KMS-11 (cell line): ENCODE data around the gene STARD9.

Source experiments
- H2AFZ ChIP-seq: fragments of 200-600 bp; sonication (generic); 2 replicates; pipeline ENCODE4 v1.6.1; 2016; ENCODE audit warnings: antibody characterized with exemption, mixed run types, low read depth
- H3K27ac ChIP-seq: fragments of 200-600 bp; sonication (generic); 2 replicates; pipeline ENCODE4 v1.6.1; 2016; ENCODE audit warnings: mild to moderate bottlenecking, mixed run types
- H3K27me3 ChIP-seq: fragments of 200-600 bp; sonication (generic); 2 replicates; pipeline ENCODE4 v1.6.1; 2017; ENCODE audit warnings: mild to moderate bottlenecking, low read depth, mixed run types, moderate library complexity; ENCODE audit not compliant: insufficient read depth
- H3K36me3 ChIP-seq: fragments of 200-600 bp; sonication (generic); 2 replicates; pipeline ENCODE4 v1.6.1; 2017; ENCODE audit warnings: mild to moderate bottlenecking, mixed run types; ENCODE audit not compliant: insufficient read depth
- H3K4me1 ChIP-seq: fragments of 200-600 bp; sonication (generic); 2 replicates; pipeline ENCODE4 v1.6.1; 2016; ENCODE audit warnings: mild to moderate bottlenecking, low read depth, mixed run types; ENCODE audit not compliant: poor library complexity, severe bottlenecking
- H3K4me2 ChIP-seq: fragments of 200-600 bp; sonication (generic); 2 replicates; pipeline ENCODE4 v1.7.0; 2016; ENCODE audit warnings: mild to moderate bottlenecking, mixed run types
- H3K4me3 ChIP-seq: fragments of 200-600 bp; sonication (generic); IDR thresholded peaks from 2 replicates; pipeline ENCODE4 v1.6.1; 2017; ENCODE audit warnings: low read depth, low read length, mixed read lengths; ENCODE audit not compliant: insufficient read depth
- H3K79me2 ChIP-seq: fragments of 200-600 bp; sonication (generic); 2 replicates; pipeline ENCODE4 v1.6.1; 2016; ENCODE audit warnings: low read depth, mixed run types; ENCODE audit not compliant: insufficient read depth
- H3K9ac ChIP-seq: fragments of 200-600 bp; sonication (generic); 2 replicates; pipeline ENCODE4 v1.6.1; 2016; ENCODE audit warnings: mild to moderate bottlenecking, mixed run types
- H4K20me1 ChIP-seq: fragments of 200-600 bp; sonication (generic); 2 replicates; pipeline ENCODE4 v1.6.1; 2016; ENCODE audit warnings: mild to moderate bottlenecking, mixed run types; ENCODE audit not compliant: insufficient read depth
- TF ChIP-seq, protein P1 (sequence below): fragments of 200-600 bp; sonication (generic); conservative IDR thresholded peaks from 2 replicates; pipeline ENCODE4 v1.6.1; 2017; ENCODE audit warnings: low read depth, mild to moderate bottlenecking, antibody characterized with exemption, low read length, moderate library complexity, mixed read lengths

The STARD9 gene

DNA sequence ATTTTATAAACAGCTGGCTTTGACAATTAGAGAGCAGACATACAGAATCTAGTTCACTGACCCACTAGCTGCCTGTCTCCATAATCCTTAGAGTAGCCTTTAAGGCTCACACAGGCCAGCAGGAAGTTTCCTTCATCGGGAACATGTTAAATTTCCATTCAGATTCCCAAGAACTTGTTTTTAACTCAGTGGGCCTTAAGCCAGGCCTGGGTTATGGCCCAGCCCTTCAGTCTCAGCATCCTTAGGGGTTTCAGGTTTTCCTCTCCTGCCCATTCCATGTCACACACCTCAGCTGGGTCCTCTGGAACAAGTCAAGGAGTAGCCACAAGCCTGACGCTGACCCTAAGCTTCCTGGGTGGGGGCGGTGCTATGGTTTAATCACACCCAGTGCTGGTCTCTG lies 146.5 kb downstream of the STARD9 start:
- H3K4me2 ChIP-seq, result no peak overlapping the region
- H3K79me2 ChIP-seq, result no peaks in the 10 kb centered on the region
- TF ChIP-seq, protein P1, sequence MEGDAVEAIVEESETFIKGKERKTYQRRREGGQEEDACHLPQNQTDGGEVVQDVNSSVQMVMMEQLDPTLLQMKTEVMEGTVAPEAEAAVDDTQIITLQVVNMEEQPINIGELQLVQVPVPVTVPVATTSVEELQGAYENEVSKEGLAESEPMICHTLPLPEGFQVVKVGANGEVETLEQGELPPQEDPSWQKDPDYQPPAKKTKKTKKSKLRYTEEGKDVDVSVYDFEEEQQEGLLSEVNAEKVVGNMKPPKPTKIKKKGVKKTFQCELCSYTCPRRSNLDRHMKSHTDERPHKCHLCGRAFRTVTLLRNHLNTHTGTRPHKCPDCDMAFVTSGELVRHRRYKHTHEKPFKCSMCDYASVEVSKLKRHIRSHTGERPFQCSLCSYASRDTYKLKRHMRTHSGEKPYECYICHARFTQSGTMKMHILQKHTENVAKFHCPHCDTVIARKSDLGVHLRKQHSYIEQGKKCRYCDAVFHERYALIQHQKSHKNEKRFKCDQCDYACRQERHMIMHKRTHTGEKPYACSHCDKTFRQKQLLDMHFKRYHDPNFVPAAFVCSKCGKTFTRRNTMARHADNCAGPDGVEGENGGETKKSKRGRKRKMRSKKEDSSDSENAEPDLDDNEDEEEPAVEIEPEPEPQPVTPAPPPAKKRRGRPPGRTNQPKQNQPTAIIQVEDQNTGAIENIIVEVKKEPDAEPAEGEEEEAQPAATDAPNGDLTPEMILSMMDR, result no peak
- H3K27ac ChIP-seq, result no peak overlapping the region
- H3K36me3 ChIP-seq, result 0 out of 2 replicates have a peak, but pooled peaks cover 4% of the 10 kb centered on the region
- H4K20me1 ChIP-seq, result no peaks in the 10 kb centered on the region
- H3K4me1 ChIP-seq, result no peaks in the 10 kb centered on the region
- no peak overlapping the region for H2AFZ ChIP-seq
- H3K9ac ChIP-seq, result no peak overlapping the region
- no peaks in the 10 kb centered on the region for H3K27me3 ChIP-seq
- H3K4me3 ChIP-seq, result no peak overlapping the region

DNA sequence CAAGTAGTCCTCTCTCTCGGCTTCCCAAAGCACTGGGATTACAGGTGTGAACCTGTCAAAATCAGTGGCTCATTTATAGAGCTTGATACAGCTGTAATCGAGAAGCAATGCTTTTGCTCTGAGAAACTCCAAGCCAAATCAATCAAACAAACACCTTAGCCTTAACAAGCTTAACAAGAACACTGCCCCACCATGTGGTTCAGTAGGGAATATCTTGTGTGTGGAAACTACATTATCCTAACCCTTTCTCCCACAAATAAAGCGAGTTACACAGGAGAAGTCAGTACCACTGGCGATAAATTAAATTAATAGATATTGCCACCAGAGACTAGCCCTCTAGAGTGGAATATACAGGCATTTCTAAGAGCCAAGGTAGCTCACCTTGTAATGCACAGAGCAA lies 147.7 kb downstream of the STARD9 start:
- Histone ChIP-seq H3K4me2 (no peak overlapping the region), H3K4me3 (no peak overlapping the region), H3K36me3 (0 out of 2 replicates have a peak, but pooled peaks cover 4% of the 10 kb centered on the region), H3K9ac (no peak overlapping the region), H3K79me2 (no peaks in the 10 kb centered on the region), H4K20me1 (no peaks in the 10 kb centered on the region), H3K27ac (no peak overlapping the region), H3K4me1 (no peaks in the 10 kb centered on the region), H3K27me3 (no peaks in the 10 kb centered on the region), H2AFZ (no peak overlapping the region)
- TF ChIP-seq, protein P1, result no peak

GRCh38 chr15:42724276-42724675 lies 148.9 kb downstream of the STARD9 start:
- H2AFZ ChIP-seq, result no peak overlapping the region
- no peaks in the 10 kb centered on the region for H3K79me2 ChIP-seq
- no peak overlapping the region for H3K4me3 ChIP-seq
- no peaks in the 10 kb centered on the region for H3K27me3 ChIP-seq
- H3K4me2 ChIP-seq, result no peak overlapping the region
- TF ChIP-seq, protein P1, result no peak
- H3K9ac ChIP-seq, result no peak overlapping the region
- H3K4me1 ChIP-seq, result no peaks in the 10 kb centered on the region
- H3K36me3 ChIP-seq, result 0 out of 2 replicates have a peak, but pooled peaks cover 4% of the 10 kb centered on the region
- no peaks in the 10 kb centered on the region for H4K20me1 ChIP-seq
- H3K27ac ChIP-seq, result no peak overlapping the region

DNA sequence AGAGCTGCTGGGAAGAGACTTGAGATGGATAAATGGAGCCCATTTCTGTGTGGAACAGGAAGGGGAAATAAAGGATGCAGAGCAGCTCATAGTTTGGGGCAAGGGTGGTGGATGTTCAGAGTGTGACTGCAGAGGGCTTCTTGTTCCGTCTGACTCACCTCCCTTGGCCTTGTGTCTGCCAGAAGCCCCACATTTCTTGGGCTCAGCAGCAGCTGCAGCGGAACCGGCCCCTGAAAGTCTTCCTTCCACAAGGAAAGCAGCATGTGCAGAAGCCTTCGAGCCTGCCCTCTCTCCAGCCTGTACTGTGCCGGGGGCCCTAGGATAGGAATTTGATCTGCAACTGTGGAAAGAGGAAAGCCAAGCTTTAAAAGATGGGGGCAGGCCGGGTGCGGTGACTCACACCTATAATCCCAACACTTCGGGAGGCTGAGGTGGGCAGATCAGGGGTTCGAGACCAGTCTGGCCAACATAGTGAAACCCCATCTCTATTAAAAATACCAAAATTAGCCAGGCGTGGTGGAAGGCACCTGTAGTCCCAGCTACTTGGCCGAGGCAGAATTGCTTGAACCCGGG lies 150.0 kb downstream of the STARD9 start:
- H3K4me2 ChIP-seq, result no peak overlapping the region

More for the DNA sequence above, 150.0 kb downstream of the STARD9 start:
- H4K20me1 ChIP-seq, result no peaks in the 10 kb centered on the region
- H3K4me1 ChIP-seq, result no peaks in the 10 kb centered on the region
- H2AFZ ChIP-seq, result no peak overlapping the region
- TF ChIP-seq, protein P1, result no peak
- H3K79me2 ChIP-seq, result no peaks in the 10 kb centered on the region
- no peak overlapping the region for H3K9ac ChIP-seq
- H3K4me3 ChIP-seq, result no peak overlapping the region
- H3K36me3 ChIP-seq, result 0 out of 2 replicates have a peak, but pooled peaks cover 4% of the 10 kb centered on the region
- H3K27ac ChIP-seq, result no peak overlapping the region
- no peaks in the 10 kb centered on the region for H3K27me3 ChIP-seq
